Measurements from ENCODE around the gene MRPS25.

GRCh38 chr3:15042936-15043335 is 22.2 kb downstream of the MRPS25 start:
- TF ChIP-seq, protein P1, sequence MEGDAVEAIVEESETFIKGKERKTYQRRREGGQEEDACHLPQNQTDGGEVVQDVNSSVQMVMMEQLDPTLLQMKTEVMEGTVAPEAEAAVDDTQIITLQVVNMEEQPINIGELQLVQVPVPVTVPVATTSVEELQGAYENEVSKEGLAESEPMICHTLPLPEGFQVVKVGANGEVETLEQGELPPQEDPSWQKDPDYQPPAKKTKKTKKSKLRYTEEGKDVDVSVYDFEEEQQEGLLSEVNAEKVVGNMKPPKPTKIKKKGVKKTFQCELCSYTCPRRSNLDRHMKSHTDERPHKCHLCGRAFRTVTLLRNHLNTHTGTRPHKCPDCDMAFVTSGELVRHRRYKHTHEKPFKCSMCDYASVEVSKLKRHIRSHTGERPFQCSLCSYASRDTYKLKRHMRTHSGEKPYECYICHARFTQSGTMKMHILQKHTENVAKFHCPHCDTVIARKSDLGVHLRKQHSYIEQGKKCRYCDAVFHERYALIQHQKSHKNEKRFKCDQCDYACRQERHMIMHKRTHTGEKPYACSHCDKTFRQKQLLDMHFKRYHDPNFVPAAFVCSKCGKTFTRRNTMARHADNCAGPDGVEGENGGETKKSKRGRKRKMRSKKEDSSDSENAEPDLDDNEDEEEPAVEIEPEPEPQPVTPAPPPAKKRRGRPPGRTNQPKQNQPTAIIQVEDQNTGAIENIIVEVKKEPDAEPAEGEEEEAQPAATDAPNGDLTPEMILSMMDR (IDR thresholded peaks at IDR 0.05; ENCODE audit: low read length) = no peak
- TF ChIP-seq EZH2 (IDR thresholded peaks at IDR 0.05; ENCODE audit: borderline replicate concordance, low read length) = no peak
